GM18520 (cell line): ENCODE results near the gene LOX.

Experiments used
- ATAC-seq: cut with Tn5 transposase; IDR thresholded peaks from one replicate; pipeline ENCODE4 v1.9.1; 2021; ENCODE audit not compliant: unreplicated experiment

Gene LOX

GRCh38 chr5:122078116-122079110 is at the start of gene LOX:
Gene LOX, minus strand, starts transcription at chr5:122078259. Its CDS starts 274 bp downstream, at chr5:122077985.
- no peak for ATAC-seq

- no peak for ATAC-seq
These were observed 48.8 kb upstream of the LOX start for GRCh38 chr5:122126756-122127321.

GRCh38 chr5:122126177-122126755 is 48.2 kb upstream of the LOX start:
- ATAC-seq, result no peak

- no peak for ATAC-seq
These were observed 46.7 kb upstream of the LOX start for GRCh38 chr5:122124766-122125165.

- no peak for ATAC-seq
These were observed 43.7 kb upstream of the LOX start for GRCh38 chr5:122121479-122122465.

GRCh38 chr5:122120957-122121356 is 42.9 kb upstream of the LOX start:
- ATAC-seq, result no peak

- ATAC-seq, result no peak
These were observed 42.4 kb upstream of the LOX start for GRCh38 chr5:122120493-122120892.

GRCh38 chr5:122119205-122119604 is 41.1 kb upstream of the LOX start:
- ATAC-seq, result no peak

GRCh38 chr5:122118356-122118948 is 40.4 kb upstream of the LOX start:
- ATAC-seq, result no peak

- ATAC-seq, result no peak
These were observed 36.4 kb upstream of the LOX start for GRCh38 chr5:122114501-122114900.

GRCh38 chr5:122112733-122113558 is 34.9 kb upstream of the LOX start:
- no peak for ATAC-seq

GRCh38 chr5:122112063-122112462 is 34.0 kb upstream of the LOX start:
- no peak for ATAC-seq

- no peak for ATAC-seq
These were observed 33.4 kb upstream of the LOX start for GRCh38 chr5:122111460-122111859.

GRCh38 chr5:122110987-122111386 is 32.9 kb upstream of the LOX start:
- no peak for ATAC-seq

GRCh38 chr5:122107016-122107415 is 29.0 kb upstream of the LOX start:
- ATAC-seq, result no peak

GRCh38 chr5:122105909-122106308 is 27.9 kb upstream of the LOX start:
- ATAC-seq, result no peak

- no peak for ATAC-seq
These were observed 24.8 kb upstream of the LOX start for GRCh38 chr5:122102825-122103224.

- ATAC-seq, result no peak
These were observed 23.7 kb upstream of the LOX start for GRCh38 chr5:122101636-122102285.
